Mesenchymal stem cell (in vitro differentiated cells and primary cell): ENCODE results near the gene GALNT3.

Experiments used
- DNase-seq: peaks from one replicate; pipeline ENCODE4 v3.0.0-alpha.2; 2013
- H2AFZ ChIP-seq: one replicate; pipeline ENCODE4 v1.6.1; 2013; ENCODE audit warnings: low read depth, mild to moderate bottlenecking, control low read depth, inconsistent platforms, low read length, moderate library complexity
- H2AK5ac ChIP-seq: 2 replicates; pipeline ENCODE4 v1.6.1; 2013; ENCODE audit warnings: low read length, moderate library complexity, mild to moderate bottlenecking, inconsistent platforms; ENCODE audit not compliant: severe bottlenecking
- H2BK120ac ChIP-seq: one replicate; pipeline ENCODE4 v1.6.1; 2013; ENCODE audit warnings: low read depth, mild to moderate bottlenecking, inconsistent platforms, low read length, moderate library complexity
- H2BK12ac ChIP-seq, 2 experiments: one replicate each; pipeline ENCODE4 v1.6.1; 2013; ENCODE audit warnings: inconsistent platforms in 2 of 2, low read length in 2 of 2, mild to moderate bottlenecking in 2 of 2, moderate library complexity in 2 of 2, control low read depth in 1 of 2
- H2BK15ac ChIP-seq: one replicate; pipeline ENCODE4 v1.6.1; 2013; ENCODE audit warnings: mild to moderate bottlenecking, low read depth, inconsistent platforms; ENCODE audit not compliant: poor library complexity, severe bottlenecking
- H2BK5ac ChIP-seq: 2 replicates; pipeline ENCODE4 v1.6.1; 2013; ENCODE audit warnings: low read depth, mild to moderate bottlenecking, low read length, control low read depth, inconsistent platforms; ENCODE audit not compliant: poor library complexity, severe bottlenecking
- H3K14ac ChIP-seq, 2 experiments: one replicate each; pipeline ENCODE4 v1.6.1; 2013; ENCODE audit warnings: inconsistent platforms in 2 of 2, low read length in 2 of 2, control low read depth in 1 of 2, mild to moderate bottlenecking in 1 of 2, moderate library complexity in 1 of 2
- H3K18ac ChIP-seq, 2 experiments: one replicate each; pipeline ENCODE4 v1.6.1; 2013; ENCODE audit warnings: inconsistent platforms in 2 of 2, low read length in 2 of 2, control low read depth in 1 of 2, low read depth in 1 of 2, mild to moderate bottlenecking in 1 of 2
- H3K23ac ChIP-seq, 2 experiments: one replicate each; pipeline ENCODE4 v1.6.1; 2013; ENCODE audit warnings: inconsistent platforms in 2 of 2, low read length in 2 of 2, mild to moderate bottlenecking in 2 of 2, moderate library complexity in 2 of 2, control low read depth in 1 of 2
- H3K27ac ChIP-seq: 2 replicates; pipeline ENCODE4 v1.5.1; 2013; ENCODE audit warnings: mild to moderate bottlenecking, moderate library complexity, low read length, control low read depth, inconsistent platforms; ENCODE audit not compliant: poor library complexity, severe bottlenecking
- H3K27me3 ChIP-seq, 2 experiments: 2 replicates each; pipeline versions ENCODE4 v1.6.1 to v1.7.0; 2013; ENCODE audit warnings: low read length in 2 of 2, mild to moderate bottlenecking in 2 of 2, moderate library complexity in 2 of 2, control low read depth in 1 of 2, inconsistent platforms in 1 of 2; ENCODE audit not compliant: control insufficient read depth in 1 of 2, insufficient read depth in 1 of 2
- H3K36me3 ChIP-seq, 2 experiments: 2 replicates each; pipeline versions ENCODE4 v1.6.1 to v1.7.0; 2013; ENCODE audit warnings: low read length in 2 of 2, control low read depth in 1 of 2, inconsistent platforms in 1 of 2, low read depth in 1 of 2, mild to moderate bottlenecking in 1 of 2; ENCODE audit not compliant: insufficient read depth in 2 of 2, control insufficient read depth in 1 of 2
- H3K4ac ChIP-seq, 2 experiments: one replicate each; pipeline ENCODE4 v1.6.1; 2013; ENCODE audit warnings: inconsistent platforms in 2 of 2, low read length in 2 of 2, mild to moderate bottlenecking in 2 of 2, moderate library complexity in 2 of 2, control low read depth in 1 of 2, low read depth in 1 of 2
- H3K4me1 ChIP-seq: 2 replicates; pipeline ENCODE4 v1.6.1; 2013; ENCODE audit warnings: low read depth, low read length, control low read depth; ENCODE audit not compliant: control insufficient read depth, insufficient read depth
- H3K4me2 ChIP-seq: 2 replicates; pipeline ENCODE4 v1.6.1; 2013; ENCODE audit warnings: low read length, mild to moderate bottlenecking, inconsistent platforms; ENCODE audit not compliant: poor library complexity, severe bottlenecking
- H3K4me3 ChIP-seq, 2 experiments: 2 replicates each; pipeline versions ENCODE4 v1.5.1 to v1.7.0; 2013; ENCODE audit warnings: low read length in 2 of 2, mild to moderate bottlenecking in 2 of 2, control low read depth in 1 of 2, low read depth in 1 of 2; ENCODE audit not compliant: insufficient read depth in 1 of 2
- H3K79me1 ChIP-seq: replicated peaks from 2 replicates; pipeline ENCODE4 v1.6.1; 2013; ENCODE audit warnings: mild to moderate bottlenecking, control low read depth, low read length, inconsistent platforms; ENCODE audit not compliant: poor library complexity, severe bottlenecking
- H3K9ac ChIP-seq: 2 replicates; pipeline ENCODE4 v1.7.0; 2013; ENCODE audit warnings: mild to moderate bottlenecking, low read length, moderate library complexity
- H3K9me3 ChIP-seq: 2 replicates; pipeline ENCODE4 v1.7.0; 2013; ENCODE audit warnings: mild to moderate bottlenecking, low read length; ENCODE audit not compliant: control insufficient read depth
- H4K8ac ChIP-seq: one replicate; pipeline ENCODE4 v1.6.1; 2013; ENCODE audit warnings: inconsistent platforms, mild to moderate bottlenecking, low read length, moderate library complexity
- H4K91ac ChIP-seq: one replicate; pipeline ENCODE4 v1.6.1; 2013; ENCODE audit warnings: mild to moderate bottlenecking, low read length, inconsistent platforms
- WGBS: methylation state at CpG from one replicate; pipeline ENCODE4 v1.1.7; 2013; ENCODE audit warnings: mixed read lengths; 5-methylcytosine and 5-hydroxymethylcytosine counted together

Gene GALNT3

GRCh38 chr2:165815299-165816141 lies 21.5 kb upstream of the GALNT3 start:
- Histone ChIP-seq H2BK15ac (no peak overlapping the region), H3K27me3 (no peaks in the 10 kb centered on the region)
- no peak for DNase-seq

DNA sequence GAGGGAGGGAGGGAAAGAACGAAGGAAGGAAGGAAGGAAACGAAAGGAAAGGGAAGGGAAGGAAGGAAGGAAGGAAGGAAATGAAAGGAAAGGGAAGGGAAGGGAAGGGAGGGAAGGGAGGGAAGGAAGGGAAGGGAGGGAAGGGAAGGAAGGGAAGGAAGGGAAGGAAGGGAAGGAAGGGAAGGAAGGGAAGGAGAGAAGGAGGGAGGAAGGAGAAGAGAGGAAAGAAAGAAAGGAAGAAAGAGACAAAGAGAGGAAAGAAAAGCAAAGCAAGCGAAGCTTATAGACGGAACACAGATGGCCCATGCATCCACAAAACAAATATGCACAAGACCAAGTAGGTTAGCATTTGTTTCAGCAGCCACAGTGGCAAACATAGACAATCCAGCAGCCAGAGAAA lies 20.4 kb upstream of the GALNT3 start:
- WGBS, result 89% methylated on average over 3 of the region's 4 CpGs
- no peak for DNase-seq
- no peaks in the 10 kb centered on the region for H3K4me1 ChIP-seq
- H3K4me3 ChIP-seq, result no peak overlapping the region
- no peak overlapping the region for H3K14ac ChIP-seq
- H3K9me3 ChIP-seq, result no peaks in the 10 kb centered on the region
- no peak overlapping the region for H2AK5ac ChIP-seq
- no peaks in the 10 kb centered on the region for H3K36me3 ChIP-seq
- no peak overlapping the region for H3K18ac ChIP-seq
- H3K79me1 ChIP-seq, result no peaks in the 10 kb centered on the region
- no peak overlapping the region for H4K8ac ChIP-seq
- no peak overlapping the region for H2BK120ac ChIP-seq
- no peaks in the 10 kb centered on the region for H3K27me3 ChIP-seq
- no peak overlapping the region for H3K4me2 ChIP-seq
- H3K4ac ChIP-seq, result no peak overlapping the region
- H2AFZ ChIP-seq, result no peak overlapping the region
- H3K23ac ChIP-seq, result no peak overlapping the region
- H2BK12ac ChIP-seq, result no peak overlapping the region
- no peak overlapping the region for H3K27ac ChIP-seq
- H2BK5ac ChIP-seq, result no peak overlapping the region
- no peak overlapping the region for H4K91ac ChIP-seq
- no peak overlapping the region for H3K9ac ChIP-seq
- no peak overlapping the region for H2BK15ac ChIP-seq

More at GRCh38 chr2:165815299-165816141, 21.5 kb upstream of the GALNT3 start:
- H3K14ac ChIP-seq, result no peak overlapping the region
- no peak overlapping the region for H2BK12ac ChIP-seq
- no peak overlapping the region for H3K4me3 ChIP-seq
- H3K79me1 ChIP-seq, result no peaks in the 10 kb centered on the region
- no peak overlapping the region for H4K91ac ChIP-seq
- no peaks in the 10 kb centered on the region for H3K4me1 ChIP-seq
- no peak overlapping the region for H2AK5ac ChIP-seq
- no peak overlapping the region for H2BK5ac ChIP-seq
- no peak overlapping the region for H3K18ac ChIP-seq
- H2BK120ac ChIP-seq, result no peak overlapping the region
- no peaks in the 10 kb centered on the region for H3K9me3 ChIP-seq
- H3K23ac ChIP-seq, result no peak overlapping the region
- 100% methylated on average over 1 of the region's 2 CpGs for WGBS
- no peak overlapping the region for H3K4me2 ChIP-seq
- H3K27ac ChIP-seq, result no peak overlapping the region
- H3K9ac ChIP-seq, result no peak overlapping the region
- H2AFZ ChIP-seq, result no peak overlapping the region
- no peak overlapping the region for H4K8ac ChIP-seq
- H3K36me3 ChIP-seq, result no peaks in the 10 kb centered on the region
- no peak overlapping the region for H3K4ac ChIP-seq

- Histone ChIP-seq H3K27me3 (no peaks in the 10 kb centered on the region), H3K4me2 (no peak overlapping the region), H3K36me3 (no peaks in the 10 kb centered on the region), H2BK12ac (no peak overlapping the region), H3K27ac (no peak overlapping the region), H3K18ac (no peak overlapping the region), H3K4me3 (no peak overlapping the region), H4K91ac (no peak overlapping the region), H3K4ac (no peak overlapping the region), H3K9me3 (no peaks in the 10 kb centered on the region), H2AFZ (no peak overlapping the region), H2BK5ac (no peak overlapping the region), H3K79me1 (no peaks in the 10 kb centered on the region), H3K23ac (no peak overlapping the region), H4K8ac (no peak overlapping the region), H3K14ac (no peak overlapping the region), H3K4me1 (no peaks in the 10 kb centered on the region), H2BK120ac (no peak overlapping the region), H2AK5ac (no peak overlapping the region), H2BK15ac (no peak overlapping the region), H3K9ac (no peak overlapping the region)
- no peak for DNase-seq
- WGBS, result no CpG with 5 or more reads among the region's 1 CpG
Measured at GRCh38 chr2:165811592-165812370, 17.7 kb upstream of the GALNT3 start.

GRCh38 chr2:165810418-165810817 lies 16.4 kb upstream of the GALNT3 start:
- Histone ChIP-seq H3K23ac (no peak overlapping the region), H3K27me3 (no peaks in the 10 kb centered on the region), H2AFZ (no peak overlapping the region), H2BK5ac (no peak overlapping the region), H3K4ac (no peak overlapping the region), H4K91ac (no peak overlapping the region), H3K9me3 (no peaks in the 10 kb centered on the region), H2BK12ac (no peak overlapping the region), H2BK120ac (no peak overlapping the region), H3K14ac (no peak overlapping the region), H3K18ac (no peak overlapping the region), H4K8ac (no peak overlapping the region), H3K79me1 (no peaks in the 10 kb centered on the region), H3K4me2 (no peak overlapping the region), H3K4me3 (no peak overlapping the region), H2AK5ac (no peak overlapping the region), H3K4me1 (no peaks in the 10 kb centered on the region), H2BK15ac (no peak overlapping the region), H3K36me3 (no peaks in the 10 kb centered on the region), H3K27ac (no peak overlapping the region), H3K9ac (no peak overlapping the region)
- no peak for DNase-seq
- WGBS, result 87% methylated on average over 8 of the region's 9 CpGs
